ENCODE data around the gene PRKAA1. TPM values are rescaled to one million over a fixed set of nuclear protein-coding genes. Genes with fewer than 3 reads are reported as not detected.

PRKAA1 gene
- total RNA-seq, 1 experiment from 2014 or later, result 178 TPM

GRCh38 chr5:40754381-40755092 is 43.6 kb downstream of the PRKAA1 start:
- Histone ChIP-seq H3K9me3 (ENCODE audit: insufficient read depth, low read depth) (no peaks in the 10 kb centered on the region), H2AFZ (peak overlapping the region; percentile 90), H3K27me3 (ENCODE audit: insufficient read depth, low read depth) (no peaks in the 10 kb centered on the region), H4K20me1 (ENCODE audit: insufficient read depth) (no peaks in the 10 kb centered on the region), H3F3A (ENCODE audit: insufficient read depth, low read depth) (peaks cover 17% of the 10 kb centered on the region; the same call in 1 of the 2 replicates), H3K36me3 (ENCODE audit: low read depth) (0 out of 2 replicates have a peak, but pooled peaks cover 3% of the 10 kb centered on the region), H3K4me2 (peak overlapping the region; percentile 85), H3K27ac (peak overlapping the region; percentile 36; the same call in 1 of the 2 replicates), H3K4me1 (replicated peaks; ENCODE audit: insufficient read depth) (peaks cover 11% of the 10 kb centered on the region), H3K79me2 (ENCODE audit: low read depth) (peaks cover 22% of the 10 kb centered on the region), H3K4me3 (peak overlapping the region; percentile 79), H3K9me2 (ENCODE audit: insufficient read depth) (no peaks in the 10 kb centered on the region)
- ChIA-PET POLR2A (ENCODE audit: unreplicated experiment) (interaction anchor here (0.7 kb wide), 2 partner anchors 87 to 371 kb away, joined by 3 to 4 read pairs; partner anchors contain the start of gene CARD6), CTCF (interaction anchor here (0.6 kb wide), 2 partner anchors 122 to 237 kb away, joined by 4 to 8 read pairs; no protein-coding TSS in a partner anchor)
- intact Hi-C loops (cut with micrococcal nuclease; ENCODE audit: unreplicated experiment), result loop anchor here (1.0 to 10.0 kb wide), 6 partner anchors 44 to 1175 kb away; partner anchors contain the start of genes PRKAA1, RIMOC1 and RPL37
- TF ChIP-seq EZH2 (IDR thresholded peaks at IDR 0.05; ENCODE audit: low read depth), result no peak
- no peak for TF ChIP-seq CTCF (conservative IDR thresholded peaks at IDR 0.05)
- TSS peak; percentile 26 for BruUV-seq (replicated peaks)
- no peak for DNase-seq

GRCh38 chr5:40746703-40747102 is 51.5 kb downstream of the PRKAA1 start:
- Histone ChIP-seq H3K4me2 (no peak overlapping the region), H4K20me1 (ENCODE audit: insufficient read depth) (no peaks in the 10 kb centered on the region), H3K9me2 (ENCODE audit: insufficient read depth) (no peaks in the 10 kb centered on the region), H3F3A (ENCODE audit: insufficient read depth, low read depth) (no peaks in the 10 kb centered on the region), H3K36me3 (ENCODE audit: low read depth) (no peaks in the 10 kb centered on the region), H3K4me3 (no peak overlapping the region), H3K79me2 (ENCODE audit: low read depth) (0 out of 2 replicates have a peak, but pooled peaks cover 7% of the 10 kb centered on the region), H3K9me3 (ENCODE audit: insufficient read depth, low read depth) (no peaks in the 10 kb centered on the region), H3K27me3 (ENCODE audit: insufficient read depth, low read depth) (no peaks in the 10 kb centered on the region), H2AFZ (no peak overlapping the region), H3K4me1 (replicated peaks; ENCODE audit: insufficient read depth) (no peaks in the 10 kb centered on the region), H3K27ac (no peak overlapping the region)
- ChIA-PET CTCF (no interaction called here), POLR2A (ENCODE audit: unreplicated experiment) (interaction anchor here (0.6 kb wide), 1 partner anchor 1025 kb away, joined by 7 read pairs; no protein-coding TSS in a partner anchor)
- no TSS peak for BruUV-seq (replicated peaks)
- TF ChIP-seq EZH2 (IDR thresholded peaks at IDR 0.05; ENCODE audit: low read depth) (no peak), CTCF (conservative IDR thresholded peaks at IDR 0.05) (no peak)
- no peak for DNase-seq
- intact Hi-C loops (cut with micrococcal nuclease; ENCODE audit: unreplicated experiment), result no loop called here

GRCh38 chr5:40743771-40744170 is 54.4 kb downstream of the PRKAA1 start:
- DNase-seq, result no peak
- no peaks in the 10 kb centered on the region for H3K27me3 ChIP-seq (ENCODE audit: insufficient read depth, low read depth)
- TF ChIP-seq EZH2 (IDR thresholded peaks at IDR 0.05; ENCODE audit: low read depth) (no peak), CTCF (conservative IDR thresholded peaks at IDR 0.05) (no peak)
- no peak overlapping the region for H3K27ac ChIP-seq
- intact Hi-C loops (cut with micrococcal nuclease; ENCODE audit: unreplicated experiment), result no loop called here
- no peaks in the 10 kb centered on the region for H3F3A ChIP-seq (ENCODE audit: insufficient read depth, low read depth)
- H3K4me2 ChIP-seq, result no peak overlapping the region
- ChIA-PET POLR2A (ENCODE audit: unreplicated experiment) (no interaction called here), CTCF (interaction anchor here (0.7 kb wide), 3 partner anchors 7 to 1075 kb away, joined by 3 to 8 read pairs (median 5); no protein-coding TSS in a partner anchor)
- H3K9me3 ChIP-seq (ENCODE audit: insufficient read depth, low read depth), result 0 out of 2 replicates have a peak, but pooled peaks cover 1% of the 10 kb centered on the region
- H3K36me3 ChIP-seq (ENCODE audit: low read depth), result no peaks in the 10 kb centered on the region
- no peak overlapping the region for H2AFZ ChIP-seq
- no TSS peak for BruUV-seq (replicated peaks)
- H3K9me2 ChIP-seq (ENCODE audit: insufficient read depth), result no peaks in the 10 kb centered on the region
- no peaks in the 10 kb centered on the region for H3K4me1 ChIP-seq (replicated peaks; ENCODE audit: insufficient read depth)
- 0 out of 2 replicates have a peak, but pooled peaks cover 6% of the 10 kb centered on the region for H3K79me2 ChIP-seq (ENCODE audit: low read depth)
- no peaks in the 10 kb centered on the region for H4K20me1 ChIP-seq (ENCODE audit: insufficient read depth)
- H3K4me3 ChIP-seq, result no peak overlapping the region

All from PC-9 (cell line).